ENCODE results near the gene PIN1. TPM values are rescaled to one million over a fixed set of nuclear protein-coding genes. Genes with fewer than 3 reads are reported as not detected.
"Not testable (repeated sequence)": the region's sequence is repeated elsewhere in the genome, so short reads cannot be mapped to it uniquely, and the experiment has no call there.

Gene PIN1
- total and polyA plus RNA-seq, 2 experiments from 2014 or later, result 102 to 124 TPM

DNA sequence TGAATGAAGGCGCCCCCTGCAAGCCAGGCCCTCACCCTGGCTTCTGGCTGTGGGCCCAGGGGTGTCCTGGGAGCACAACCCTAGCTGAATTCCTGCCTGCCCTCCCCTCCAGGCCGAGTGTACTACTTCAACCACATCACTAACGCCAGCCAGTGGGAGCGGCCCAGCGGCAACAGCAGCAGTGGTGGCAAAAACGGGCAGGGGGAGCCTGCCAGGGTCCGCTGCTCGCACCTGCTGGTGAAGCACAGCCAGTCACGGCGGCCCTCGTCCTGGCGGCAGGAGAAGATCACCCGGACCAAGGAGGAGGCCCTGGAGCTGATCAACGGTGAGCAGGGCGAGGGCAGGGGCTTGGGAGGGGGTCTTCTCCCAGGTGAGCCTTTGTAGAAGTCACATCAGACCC, 3.2 kb downstream of the PIN1 start:
- H3K27ac ChIP-seq, result no peak overlapping the region
- H3K4me2 ChIP-seq (ENCODE audit: unreplicated experiment), result no peak overlapping the region
- peaks cover 8% of the 10 kb centered on the region for H3F3A ChIP-seq (ENCODE audit: insufficient read depth)
- no peaks in the 10 kb centered on the region; the same call in 1 of the 2 replicates for H3K36me3 ChIP-seq (ENCODE audit: low read depth)
- H3K9me3 ChIP-seq (ENCODE audit: low read depth), result no peaks in the 10 kb centered on the region
- 93 to 96% methylated on average over 15 of the region's 15 CpGs for WGBS, 2 experiments (ENCODE audit: low coverage in 1 of 2, low lambda C conversion rate in 2 of 2, missing lambda C conversion rate in 2 of 2)
- peaks cover 39% of the 10 kb centered on the region for H3K79me2 ChIP-seq (ENCODE audit: insufficient read depth)
- H4K20me1 ChIP-seq (ENCODE audit: insufficient read depth), result no peaks in the 10 kb centered on the region
- H3K4me3 ChIP-seq, result no peak overlapping the region
- no peak overlapping the region for H2AFZ ChIP-seq
- no peak for DNase-seq
- no peak for TF ChIP-seq EZH2 (IDR thresholded peaks at IDR 0.05; ENCODE audit: insufficient read depth, poor library complexity, severe bottlenecking)
- TF ChIP-seq EZH2phosphoT487 (IDR thresholded peaks at IDR 0.05; ENCODE audit: insufficient read depth, low read depth), result no peak
- in situ Hi-C loops (cut with MboI), result no loop called here
- no peak overlapping the region for H3K9ac ChIP-seq
- no peaks in the 10 kb centered on the region for H3K9me2 ChIP-seq (ENCODE audit: insufficient read depth)
- no peaks in the 10 kb centered on the region for H3K27me3 ChIP-seq (replicated peaks; ENCODE audit: insufficient read depth)
- H3K4me1 ChIP-seq (ENCODE audit: insufficient read depth), result 0 out of 2 replicates have a peak, but pooled peaks cover 7% of the 10 kb centered on the region

DNA sequence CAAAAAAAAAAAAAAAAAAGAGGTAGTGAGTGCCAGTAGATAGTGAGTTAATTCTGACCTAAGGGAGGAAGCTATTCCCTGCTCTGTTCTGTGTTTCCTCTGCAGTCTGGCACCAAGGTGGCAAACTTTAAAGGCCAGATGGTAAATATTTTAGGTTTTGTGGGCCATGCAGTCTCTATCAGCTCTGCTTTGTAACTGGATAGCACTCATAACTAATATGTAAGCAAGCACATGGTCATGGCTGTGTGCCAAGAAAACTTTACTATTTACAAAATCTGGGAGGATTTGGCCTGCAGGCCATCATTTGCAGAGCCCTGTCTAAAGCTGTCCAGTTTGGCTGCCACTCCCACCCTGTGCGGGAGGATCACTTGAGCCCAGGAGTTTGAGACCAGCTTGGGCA, 4.3 kb downstream of the PIN1 start:
- Histone ChIP-seq H3K9ac (no peak overlapping the region), H4K20me1 (ENCODE audit: insufficient read depth) (no peaks in the 10 kb centered on the region), H3K27ac (no peak overlapping the region), H3K9me3 (ENCODE audit: low read depth) (no peaks in the 10 kb centered on the region), H3K4me2 (ENCODE audit: unreplicated experiment) (no peak overlapping the region), H2AFZ (no peak overlapping the region), H3K79me2 (ENCODE audit: insufficient read depth) (peaks cover 39% of the 10 kb centered on the region), H3K9me2 (ENCODE audit: insufficient read depth) (no peaks in the 10 kb centered on the region), H3K36me3 (ENCODE audit: low read depth) (peaks cover 5% of the 10 kb centered on the region; the same call in 1 of the 2 replicates), H3K4me3 (no peak overlapping the region), H3K27me3 (replicated peaks; ENCODE audit: insufficient read depth) (no peaks in the 10 kb centered on the region), H3F3A (ENCODE audit: insufficient read depth) (peaks cover 1% of the 10 kb centered on the region), H3K4me1 (ENCODE audit: insufficient read depth) (0 out of 2 replicates have a peak, but pooled peaks cover 7% of the 10 kb centered on the region)
- DNase-seq, result no peak
- in situ Hi-C loops (cut with MboI), result no loop called here
- WGBS, 2 experiments (ENCODE audit: low coverage in 1 of 2, low lambda C conversion rate in 2 of 2, missing lambda C conversion rate in 2 of 2), result 85 to 94% methylated on average over 1 of the region's 1 CpG
- TF ChIP-seq EZH2 (IDR thresholded peaks at IDR 0.05; ENCODE audit: insufficient read depth, poor library complexity, severe bottlenecking), result no peak

DNA sequence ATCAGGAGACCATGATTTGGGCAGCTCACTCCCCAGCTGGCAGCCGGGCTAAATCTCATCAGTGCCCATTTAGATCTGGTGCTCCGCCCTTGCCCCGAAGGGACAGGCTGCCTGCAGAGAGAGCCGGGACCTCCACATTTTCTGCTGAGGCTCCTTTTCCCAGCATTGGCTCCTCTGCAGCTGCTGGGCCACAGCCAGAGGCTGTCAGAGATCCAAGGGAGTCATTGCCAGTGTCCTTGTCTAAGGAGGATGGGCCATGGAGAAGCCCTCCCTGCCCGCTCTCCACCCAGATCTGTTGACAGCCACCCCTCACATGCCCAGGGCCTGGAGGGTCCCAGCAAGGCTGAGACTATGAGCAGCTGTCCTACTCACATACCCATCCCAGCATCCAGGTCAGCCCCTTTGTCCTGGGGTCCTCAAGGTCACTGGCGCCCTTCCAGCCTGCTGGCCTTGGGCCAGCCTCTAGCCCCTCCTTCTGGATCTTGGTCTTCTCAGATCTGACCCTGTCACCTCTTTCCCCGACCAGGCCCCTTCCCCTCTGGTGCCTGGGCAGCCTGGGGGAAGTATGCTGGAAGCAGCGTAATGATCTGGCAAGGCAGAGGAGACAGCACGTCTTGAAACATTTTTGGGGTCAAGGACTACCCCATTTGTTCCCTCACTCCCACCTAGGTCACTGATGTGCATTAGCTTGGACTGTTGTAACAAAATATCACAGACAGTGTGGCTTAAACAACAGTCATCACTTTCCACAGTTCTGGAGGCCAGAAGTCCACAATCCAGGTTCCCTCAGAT, 7.9 kb downstream of the PIN1 start:
- H3K27ac ChIP-seq, result no peak overlapping the region
- H3K36me3 ChIP-seq (ENCODE audit: low read depth), result peaks cover 5% of the 10 kb centered on the region; the same call in 1 of the 2 replicates
- H4K20me1 ChIP-seq (ENCODE audit: insufficient read depth), result no peaks in the 10 kb centered on the region

DNA sequence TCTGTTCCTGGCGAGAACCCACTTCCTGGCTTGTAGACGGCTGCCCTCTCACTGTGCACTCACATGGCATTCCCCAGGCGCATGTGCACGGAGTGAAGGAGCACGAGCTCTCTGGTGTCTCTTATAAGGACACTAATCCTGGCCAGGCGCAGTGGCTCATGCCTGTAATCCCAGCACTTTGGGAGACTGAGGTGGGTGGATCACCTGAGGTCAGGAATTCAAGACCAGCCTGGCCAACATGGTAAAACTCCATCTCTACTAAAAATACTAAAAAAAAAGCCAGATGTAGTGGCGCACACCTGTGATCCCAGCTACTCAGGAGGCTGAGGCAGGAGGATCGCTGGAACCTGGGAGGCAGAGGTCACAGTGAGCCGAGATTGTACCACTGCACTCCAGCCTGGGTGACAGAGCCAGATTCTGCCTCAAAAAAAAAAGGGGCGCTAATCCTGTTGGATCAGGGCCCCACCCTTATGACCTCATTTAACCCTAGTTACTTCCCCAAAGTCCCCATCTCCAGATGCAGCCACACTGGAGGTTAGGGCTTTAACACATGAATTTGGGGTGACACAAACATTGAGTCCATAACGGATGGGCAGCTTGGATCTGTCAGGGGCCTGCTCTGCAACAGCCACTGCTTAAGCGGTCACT, 8.6 kb downstream of the PIN1 start:
- H3K36me3 ChIP-seq (ENCODE audit: low read depth); H3K9me2 ChIP-seq (ENCODE audit: insufficient read depth); H3K79me2 ChIP-seq (ENCODE audit: insufficient read depth); H3K4me2 ChIP-seq (ENCODE audit: unreplicated experiment); H3K27me3 ChIP-seq (replicated peaks; ENCODE audit: insufficient read depth); H3K4me3 ChIP-seq; H3K4me1 ChIP-seq (ENCODE audit: insufficient read depth); H4K20me1 ChIP-seq (ENCODE audit: insufficient read depth); H3K27ac ChIP-seq; H3F3A ChIP-seq (ENCODE audit: insufficient read depth); H2AFZ ChIP-seq; H3K9me3 ChIP-seq (ENCODE audit: low read depth); H3K9ac ChIP-seq; DNase-seq; in situ Hi-C loops (cut with MboI): not testable (repeated sequence)
- 86 to 94% methylated on average over 12 of the region's 12 CpGs for WGBS, 2 experiments (ENCODE audit: low coverage in 1 of 2, low lambda C conversion rate in 2 of 2, missing lambda C conversion rate in 2 of 2)

More for the DNA sequence above, 7.9 kb downstream of the PIN1 start:
- Histone ChIP-seq H3K4me3 (no peak overlapping the region), H3K9me2 (ENCODE audit: insufficient read depth) (no peaks in the 10 kb centered on the region), H3K27me3 (replicated peaks; ENCODE audit: insufficient read depth) (no peaks in the 10 kb centered on the region), H3K9ac (no peak overlapping the region), H3K4me2 (ENCODE audit: unreplicated experiment) (no peak overlapping the region), H2AFZ (no peak overlapping the region), H3F3A (ENCODE audit: insufficient read depth) (no peaks in the 10 kb centered on the region), H3K79me2 (ENCODE audit: insufficient read depth) (peaks cover 10% of the 10 kb centered on the region; the same call in 1 of the 2 replicates), H3K9me3 (ENCODE audit: low read depth) (no peaks in the 10 kb centered on the region), H3K4me1 (ENCODE audit: insufficient read depth) (no peaks in the 10 kb centered on the region)
- in situ Hi-C loops (cut with MboI), result no loop called here
- DNase-seq, result no peak
- WGBS, 2 experiments (ENCODE audit: low coverage in 1 of 2, low lambda C conversion rate in 2 of 2, missing lambda C conversion rate in 2 of 2), result 77 to 82% methylated on average over 9 of the region's 9 CpGs
- no peak for TF ChIP-seq EZH2phosphoT487 (IDR thresholded peaks at IDR 0.05; ENCODE audit: insufficient read depth, low read depth)
- TF ChIP-seq EZH2 (IDR thresholded peaks at IDR 0.05; ENCODE audit: insufficient read depth, poor library complexity, severe bottlenecking), result no peak
